SK-N-SH treated with all-trans-retinoic acid at 6 μM for 48 hours (cell line): ENCODE measurements around the gene TANC1.

ENCODE experiments used
- ATAC-seq: fragments of 200-7000 bp; cut with Tn5 transposase; 3 replicates; pipeline ENCODE4 v1.9.1; 2020; ENCODE audit warnings: mild to moderate bottlenecking, moderate library complexity
- BACH2 ChIP-seq: fragments of 250-450 bp; sonication (Bioruptor Pico); IDR thresholded peaks from 2 replicates; pipeline ENCODE4 v1.9.0; 2021; ENCODE audit warnings: mild to moderate bottlenecking, borderline replicate concordance
- CSDC2 ChIP-seq: fragments of 250-450 bp; sonication (Bioruptor Pico); IDR thresholded peaks from 2 replicates; pipeline ENCODE4 v1.5.0; 2020; ENCODE audit warnings: mild to moderate bottlenecking, moderate library complexity
- ESRRG ChIP-seq: fragments of 250-450 bp; sonication (Bioruptor Pico); IDR thresholded peaks from 2 replicates; pipeline ENCODE4 v1.6.1; 2021; ENCODE audit warnings: mild to moderate bottlenecking
- GLIS3 ChIP-seq: fragments of 250-450 bp; sonication (Bioruptor Pico); IDR thresholded peaks from 2 replicates; pipeline ENCODE4 v1.5.0; 2020; ENCODE audit warnings: mild to moderate bottlenecking, moderate library complexity
- ISL1 ChIP-seq: fragments of 250-450 bp; sonication (Bioruptor Pico); IDR thresholded peaks from 2 replicates; pipeline ENCODE4 v2.1.2; 2022; ENCODE audit warnings: mild to moderate bottlenecking, moderate library complexity
- OSR1 ChIP-seq: fragments of 250-450 bp; sonication (Bioruptor Pico); IDR thresholded peaks from 2 replicates; pipeline ENCODE4 v1.8.0; 2022; ENCODE audit warnings: moderate library complexity, mild to moderate bottlenecking, inconsistent platforms
- PPARA ChIP-seq: fragments of 250-450 bp; sonication (Bioruptor Pico); IDR thresholded peaks from 2 replicates; pipeline ENCODE4 v1.5.0; 2020; ENCODE audit warnings: mild to moderate bottlenecking, borderline replicate concordance
- SNAI2 ChIP-seq: fragments of 250-450 bp; sonication (Bioruptor Pico); IDR thresholded peaks from 2 replicates; pipeline ENCODE4 v1.5.0; 2020; ENCODE audit warnings: mild to moderate bottlenecking, moderate library complexity
- TCF4 ChIP-seq: fragments of 250-450 bp; sonication (Bioruptor Pico); IDR thresholded peaks from 2 replicates; pipeline ENCODE4 v1.8.0; 2021; ENCODE audit warnings: mild to moderate bottlenecking, moderate library complexity, borderline replicate concordance
- TOX ChIP-seq: fragments of 250-450 bp; sonication (Bioruptor Pico); IDR thresholded peaks from 2 replicates; pipeline ENCODE4 v1.8.0; 2021; ENCODE audit warnings: mild to moderate bottlenecking, moderate library complexity, borderline replicate concordance
- ZC3H10 ChIP-seq: fragments of 250-450 bp; sonication (Bioruptor Pico); IDR thresholded peaks from 2 replicates; pipeline ENCODE4 v1.5.1; 2021; ENCODE audit warnings: mild to moderate bottlenecking, moderate library complexity
- ZFP3 ChIP-seq: fragments of 250-450 bp; sonication (Bioruptor Pico); IDR thresholded peaks from 2 replicates; pipeline ENCODE4 v1.5.0; 2020; ENCODE audit warnings: mild to moderate bottlenecking, moderate library complexity
- ZFP30 ChIP-seq: fragments of 450-650 bp; formaldehyde crosslinking; IDR thresholded peaks from 2 replicates; pipeline ENCODE4 v1.5.0; 2022; ENCODE audit warnings: mild to moderate bottlenecking, moderate library complexity
- ZNF565 ChIP-seq: fragments of 450-650 bp; formaldehyde crosslinking; conservative IDR thresholded peaks from 2 replicates; pipeline ENCODE4 v1.5.0; 2020; ENCODE audit warnings: low read depth, mild to moderate bottlenecking, moderate library complexity
- ZNF70 ChIP-seq: fragments of 450-650 bp; formaldehyde crosslinking; IDR thresholded peaks from 2 replicates; pipeline ENCODE4 v1.5.0; 2020; ENCODE audit warnings: mild to moderate bottlenecking, moderate library complexity
- ZNF8 ChIP-seq: fragments of 450-650 bp; formaldehyde crosslinking; IDR thresholded peaks from 2 replicates; pipeline ENCODE4 v1.5.0; 2020; ENCODE audit warnings: mild to moderate bottlenecking, moderate library complexity
- TF ChIP-seq, protein P1 (sequence below): fragments of 250-450 bp; sonication (Bioruptor Pico); IDR thresholded peaks from 2 replicates; pipeline ENCODE4 v1.5.1; 2021; ENCODE audit warnings: mild to moderate bottlenecking, moderate library complexity
- TF ChIP-seq, protein P2 (sequence below): fragments of 250-450 bp; sonication (Bioruptor Pico); IDR thresholded peaks from 2 replicates; pipeline ENCODE4 v1.8.0; 2021; ENCODE audit warnings: low read depth, mild to moderate bottlenecking, moderate library complexity, borderline replicate concordance
- TF ChIP-seq, protein P3 (sequence below): fragments of 250-450 bp; sonication (Bioruptor Pico); IDR thresholded peaks from 2 replicates; pipeline ENCODE4 v1.8.0; 2020; ENCODE audit warnings: mild to moderate bottlenecking, moderate library complexity, borderline replicate concordance
- TF ChIP-seq, protein P4 (sequence below): fragments of 250-450 bp; sonication (Bioruptor Pico); IDR thresholded peaks from 2 replicates; pipeline ENCODE4 v1.5.1; 2020; ENCODE audit warnings: low read depth, mild to moderate bottlenecking, moderate library complexity

TANC1 gene

DNA sequence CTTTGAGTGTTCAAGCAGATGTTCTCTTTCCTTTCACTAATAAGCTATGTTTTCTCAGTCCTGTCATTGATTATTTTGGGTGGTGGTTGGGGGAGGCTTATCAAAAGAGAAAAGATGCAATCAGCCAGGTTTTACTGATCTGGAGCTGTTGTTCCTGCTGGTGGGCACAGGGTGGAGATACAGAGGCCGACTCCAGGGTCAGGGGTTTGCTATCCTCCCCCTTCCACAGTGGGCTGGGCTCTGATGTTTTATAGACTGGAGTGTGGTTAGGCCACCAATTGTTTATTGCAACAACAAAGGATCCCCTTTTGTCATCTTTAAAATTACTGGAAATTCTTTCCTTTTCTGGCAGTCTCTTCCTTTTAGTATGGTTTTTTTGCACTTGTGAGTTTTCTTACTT, 120.5 kb downstream of the TANC1 start (continued):
- TF ChIP-seq ZFP30 (no peak), OSR1 (CRISPR knock-in tag) (no peak), ZFP3 (no peak)
- TF ChIP-seq, protein P1, sequence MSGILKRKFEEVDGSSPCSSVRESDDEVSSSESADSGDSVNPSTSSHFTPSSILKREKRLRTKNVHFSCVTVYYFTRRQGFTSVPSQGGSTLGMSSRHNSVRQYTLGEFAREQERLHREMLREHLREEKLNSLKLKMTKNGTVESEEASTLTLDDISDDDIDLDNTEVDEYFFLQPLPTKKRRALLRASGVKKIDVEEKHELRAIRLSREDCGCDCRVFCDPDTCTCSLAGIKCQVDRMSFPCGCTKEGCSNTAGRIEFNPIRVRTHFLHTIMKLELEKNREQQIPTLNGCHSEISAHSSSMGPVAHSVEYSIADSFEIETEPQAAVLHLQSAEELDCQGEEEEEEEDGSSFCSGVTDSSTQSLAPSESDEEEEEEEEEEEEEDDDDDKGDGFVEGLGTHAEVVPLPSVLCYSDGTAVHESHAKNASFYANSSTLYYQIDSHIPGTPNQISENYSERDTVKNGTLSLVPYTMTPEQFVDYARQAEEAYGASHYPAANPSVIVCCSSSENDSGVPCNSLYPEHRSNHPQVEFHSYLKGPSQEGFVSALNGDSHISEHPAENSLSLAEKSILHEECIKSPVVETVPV (CRISPR knock-in tag), result no peak
- TF ChIP-seq, protein P2, sequence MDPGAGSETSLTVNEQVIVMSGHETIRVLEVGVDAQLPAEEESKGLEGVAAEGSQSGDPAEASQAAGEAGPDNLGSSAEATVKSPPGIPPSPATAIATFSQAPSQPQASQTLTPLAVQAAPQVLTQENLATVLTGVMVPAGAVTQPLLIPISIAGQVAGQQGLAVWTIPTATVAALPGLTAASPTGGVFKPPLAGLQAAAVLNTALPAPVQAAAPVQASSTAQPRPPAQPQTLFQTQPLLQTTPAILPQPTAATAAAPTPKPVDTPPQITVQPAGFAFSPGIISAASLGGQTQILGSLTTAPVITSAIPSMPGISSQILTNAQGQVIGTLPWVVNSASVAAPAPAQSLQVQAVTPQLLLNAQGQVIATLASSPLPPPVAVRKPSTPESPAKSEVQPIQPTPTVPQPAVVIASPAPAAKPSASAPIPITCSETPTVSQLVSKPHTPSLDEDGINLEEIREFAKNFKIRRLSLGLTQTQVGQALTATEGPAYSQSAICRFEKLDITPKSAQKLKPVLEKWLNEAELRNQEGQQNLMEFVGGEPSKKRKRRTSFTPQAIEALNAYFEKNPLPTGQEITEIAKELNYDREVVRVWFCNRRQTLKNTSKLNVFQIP (CRISPR knock-in tag), result no peak

DNA sequence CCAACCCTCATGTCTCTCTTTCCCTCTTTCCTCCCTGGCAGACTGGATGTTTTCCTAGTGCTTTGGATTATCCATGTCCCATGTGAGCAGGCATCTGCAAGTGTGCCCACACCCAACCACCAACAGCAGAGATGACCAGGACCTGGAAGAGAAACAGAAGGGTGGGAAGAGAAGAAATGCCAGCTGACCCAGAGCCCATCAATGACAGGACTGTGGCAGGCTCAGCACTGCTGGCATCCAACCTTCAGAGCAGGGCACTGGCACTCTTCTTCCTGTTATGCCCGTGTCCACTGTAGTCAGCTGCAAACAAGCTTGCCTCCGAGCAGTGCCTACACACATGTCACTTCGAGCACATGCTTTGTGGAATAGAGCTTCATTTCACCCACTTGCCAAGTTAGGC, 121.1 kb downstream of the TANC1 start:
- 0 out of 3 replicates have a peak, but pooled peaks have one; percentile 3 for ATAC-seq
- TF ChIP-seq ISL1 (CRISPR knock-in tag), result no peak
- no peak for TF ChIP-seq PPARA (CRISPR knock-in tag)
- TF ChIP-seq ZC3H10 (CRISPR knock-in tag), result no peak
- no peak for TF ChIP-seq OSR1 (CRISPR knock-in tag)
- TF ChIP-seq, protein P2 (CRISPR knock-in tag), result no peak
- no peak for TF ChIP-seq ZNF8 (CRISPR knock-in tag)
- no peak for TF ChIP-seq ESRRG

DNA sequence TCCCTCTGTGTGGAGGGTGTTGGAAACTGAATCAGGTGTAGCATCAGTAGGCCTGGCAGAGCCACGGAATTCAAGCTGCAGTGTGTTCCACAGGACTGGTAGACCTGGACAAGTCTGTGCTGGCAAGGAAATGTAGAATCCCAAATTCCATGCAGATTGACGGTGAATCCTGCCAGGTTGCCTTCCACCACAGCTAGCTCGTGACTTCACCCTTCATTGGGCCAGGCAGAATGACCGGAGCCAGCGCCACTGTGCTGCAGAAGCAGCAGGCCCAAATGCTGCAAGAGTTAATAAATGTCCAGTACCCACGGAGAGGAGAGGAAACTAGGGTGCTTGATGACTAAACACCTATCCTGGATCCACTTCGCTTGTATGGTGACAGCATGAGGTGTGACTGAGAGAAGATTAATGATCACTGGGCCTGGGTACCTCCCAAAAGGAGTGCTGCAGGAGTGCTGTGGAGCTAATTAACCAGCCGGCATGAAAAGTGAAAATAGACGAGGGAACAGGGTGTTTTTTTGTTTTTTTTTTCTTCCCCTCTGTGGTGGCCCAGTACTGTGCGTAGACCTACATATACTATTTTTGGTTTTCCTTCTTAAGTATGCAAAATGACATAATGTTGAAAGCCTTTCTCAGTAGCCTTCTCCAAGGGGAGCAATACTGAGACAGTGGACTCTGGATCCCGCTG, 122.2 kb downstream of the TANC1 start:
- peak; percentile 85 for ATAC-seq
- no peak for TF ChIP-seq ZNF8 (CRISPR knock-in tag)
- no peak for TF ChIP-seq GLIS3 (CRISPR knock-in tag)
- TF ChIP-seq, all 23 proteins: peak for 0

DNA sequence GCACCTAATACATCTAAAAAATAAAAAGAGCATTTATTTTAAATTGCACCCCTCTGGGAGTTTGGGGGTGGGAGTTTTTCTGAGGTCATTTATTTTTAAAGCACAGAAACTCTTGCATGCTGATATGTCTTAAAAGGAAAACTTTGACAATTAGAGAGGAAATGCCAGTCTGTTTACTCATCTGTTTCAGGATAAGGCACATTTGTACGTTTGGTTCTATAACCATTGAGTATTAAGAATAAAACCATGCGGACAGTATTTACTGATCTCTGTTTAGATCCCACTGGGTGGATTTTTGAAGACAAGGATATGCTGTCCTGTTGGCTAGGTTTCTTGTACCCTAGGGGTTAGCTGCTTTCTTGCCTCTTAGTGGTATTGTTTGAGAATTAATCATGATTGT, 122.9 kb downstream of the TANC1 start:
- ATAC-seq, result peak; percentile 79
- TF ChIP-seq, protein P2 (CRISPR knock-in tag), result no peak
- 0 out of 2 replicates have a peak, but pooled peaks have one; percentile 7 for TF ChIP-seq ISL1 (CRISPR knock-in tag)

DNA sequence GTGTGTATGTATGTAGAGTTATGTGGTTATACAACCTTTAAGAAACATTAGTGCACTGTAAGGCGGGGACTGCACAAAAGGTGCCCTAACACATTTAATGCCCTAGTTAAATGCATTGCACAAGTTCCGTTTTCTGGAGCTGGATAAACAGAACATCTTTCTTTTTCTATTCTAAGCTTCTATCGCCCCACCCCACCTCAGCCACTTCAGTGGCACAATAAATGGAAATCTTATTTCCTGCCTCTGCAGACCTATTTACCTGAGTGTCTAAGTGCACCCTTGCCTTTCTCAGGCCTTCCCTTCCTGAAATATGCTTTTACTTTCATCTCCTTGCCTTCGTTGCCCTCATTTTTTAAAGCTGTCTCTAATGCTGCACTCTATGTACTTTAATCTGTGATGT, 123.5 kb downstream of the TANC1 start:
- no peak for ATAC-seq

More for the DNA sequence above, 123.5 kb downstream of the TANC1 start:
- TF ChIP-seq TOX (CRISPR knock-in tag), result no peak
- TF ChIP-seq, protein P3, sequence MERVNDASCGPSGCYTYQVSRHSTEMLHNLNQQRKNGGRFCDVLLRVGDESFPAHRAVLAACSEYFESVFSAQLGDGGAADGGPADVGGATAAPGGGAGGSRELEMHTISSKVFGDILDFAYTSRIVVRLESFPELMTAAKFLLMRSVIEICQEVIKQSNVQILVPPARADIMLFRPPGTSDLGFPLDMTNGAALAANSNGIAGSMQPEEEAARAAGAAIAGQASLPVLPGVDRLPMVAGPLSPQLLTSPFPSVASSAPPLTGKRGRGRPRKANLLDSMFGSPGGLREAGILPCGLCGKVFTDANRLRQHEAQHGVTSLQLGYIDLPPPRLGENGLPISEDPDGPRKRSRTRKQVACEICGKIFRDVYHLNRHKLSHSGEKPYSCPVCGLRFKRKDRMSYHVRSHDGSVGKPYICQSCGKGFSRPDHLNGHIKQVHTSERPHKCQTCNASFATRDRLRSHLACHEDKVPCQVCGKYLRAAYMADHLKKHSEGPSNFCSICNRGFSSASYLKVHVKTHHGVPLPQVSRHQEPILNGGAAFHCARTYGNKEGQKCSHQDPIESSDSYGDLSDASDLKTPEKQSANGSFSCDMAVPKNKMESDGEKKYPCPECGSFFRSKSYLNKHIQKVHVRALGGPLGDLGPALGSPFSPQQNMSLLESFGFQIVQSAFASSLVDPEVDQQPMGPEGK (CRISPR knock-in tag), result no peak
- TF ChIP-seq, protein P4, sequence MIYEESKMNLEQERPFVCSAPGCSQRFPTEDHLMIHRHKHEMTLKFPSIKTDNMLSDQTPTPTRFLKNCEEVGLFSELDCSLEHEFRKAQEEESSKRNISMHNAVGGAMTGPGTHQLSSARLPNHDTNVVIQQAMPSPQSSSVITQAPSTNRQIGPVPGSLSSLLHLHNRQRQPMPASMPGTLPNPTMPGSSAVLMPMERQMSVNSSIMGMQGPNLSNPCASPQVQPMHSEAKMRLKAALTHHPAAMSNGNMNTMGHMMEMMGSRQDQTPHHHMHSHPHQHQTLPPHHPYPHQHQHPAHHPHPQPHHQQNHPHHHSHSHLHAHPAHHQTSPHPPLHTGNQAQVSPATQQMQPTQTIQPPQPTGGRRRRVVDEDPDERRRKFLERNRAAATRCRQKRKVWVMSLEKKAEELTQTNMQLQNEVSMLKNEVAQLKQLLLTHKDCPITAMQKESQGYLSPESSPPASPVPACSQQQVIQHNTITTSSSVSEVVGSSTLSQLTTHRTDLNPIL (CRISPR knock-in tag), result no peak
- no peak for TF ChIP-seq CSDC2 (CRISPR knock-in tag)
- TF ChIP-seq ZC3H10 (CRISPR knock-in tag), result no peak
- TF ChIP-seq ZNF70 (CRISPR knock-in tag), result no peak
- TF ChIP-seq TCF4 (CRISPR knock-in tag), result no peak
- TF ChIP-seq BACH2 (CRISPR knock-in tag), result no peak
- TF ChIP-seq OSR1 (CRISPR knock-in tag), result no peak
- TF ChIP-seq SNAI2, result no peak
- TF ChIP-seq ZNF8 (CRISPR knock-in tag), result no peak
- no peak for TF ChIP-seq ZFP30
- TF ChIP-seq, protein P2 (CRISPR knock-in tag), result no peak
- no peak for TF ChIP-seq PPARA (CRISPR knock-in tag)
- no peak for TF ChIP-seq ISL1 (CRISPR knock-in tag)
- no peak for TF ChIP-seq GLIS3 (CRISPR knock-in tag)
- no peak for TF ChIP-seq ZNF565 (CRISPR knock-in tag)
